Fibroblast of lung (primary cell): Measurements from ENCODE around the gene TTC39B.

Experiments
- CTCF ChIP-seq, 2 donors: IDR thresholded peaks in 1 of 2; conservative IDR thresholded peaks in 1 of 2; 1 replicate in 1 of 2; 2 replicates in 1 of 2; pipeline ENCODE4 v1.5.1; 2011 to 2012; ENCODE audit warnings: low read length in 2 of 2, control low read depth in 1 of 2, inconsistent platforms in 1 of 2, low read depth in 1 of 2, mild to moderate bottlenecking in 1 of 2
- EZH2 ChIP-seq: IDR thresholded peaks from 2 replicates; pipeline ENCODE4 v1.5.1; 2012; ENCODE audit warnings: low read length, control low read depth, mild to moderate bottlenecking; ENCODE audit errors: missing control alignments

GRCh38 chr9:15192856-15193255, 114.2 kb downstream of the TTC39B start:
- TF ChIP-seq CTCF (conservative IDR thresholded peaks at IDR 0.05 in 1 of 2, IDR thresholded peaks at IDR 0.05 in 1 of 2; ENCODE audit: low read depth in 1 of 2, low read length in 2 of 2) (no peak), EZH2 (no peak)
